HepG2 (cell line): ENCODE results near the gene GNPDA2. TPM values are rescaled to one million over a fixed set of nuclear protein-coding genes. Genes with fewer than 3 reads are reported as not detected.

Experiments used
- AKNA ChIP-seq: sonication (generic); formaldehyde crosslinking; IDR thresholded peaks from 2 replicates; pipeline ENCODE4 v1.4.0; 2020; ENCODE audit warnings: missing genetic modification reagents, borderline replicate concordance
- BORCS8-MEF2B ChIP-seq: sonication (generic); formaldehyde crosslinking; IDR thresholded peaks from 2 replicates; pipeline ENCODE4 v1.8.0; 2022; ENCODE audit warnings: mild to moderate bottlenecking, missing genetic modification reagents
- FOSL2 ChIP-seq: sonication (generic); formaldehyde crosslinking; IDR thresholded peaks from 2 replicates; pipeline ENCODE4 v1.4.0; 2020; ENCODE audit warnings: missing genetic modification reagents
- KAT7 ChIP-seq: IDR thresholded peaks from 2 replicates; pipeline ENCODE4 v1.6.1; 2018; ENCODE audit warnings: borderline replicate concordance, missing compliant biosample characterization
- KAT8 ChIP-seq: IDR thresholded peaks from 2 replicates; pipeline ENCODE4 v1.6.1; 2016; ENCODE audit warnings: missing genetic modification reagents, missing compliant biosample characterization
- NFIB ChIP-seq: sonication (generic); formaldehyde crosslinking; IDR thresholded peaks from 2 replicates; pipeline ENCODE4 v1.9.0; 2021; ENCODE audit warnings: missing genetic modification reagents, mild to moderate bottlenecking, borderline replicate concordance
- POGZ ChIP-seq: sonication (generic); formaldehyde crosslinking; IDR thresholded peaks from 2 replicates; pipeline ENCODE4 v1.4.0; 2020; ENCODE audit warnings: mild to moderate bottlenecking, missing genetic modification reagents
- TBX3 ChIP-seq: fragments of 450-650 bp; IDR thresholded peaks from 2 replicates; pipeline ENCODE4 v1.6.1; 2017; ENCODE audit warnings: antibody characterized with exemption, mild to moderate bottlenecking, inconsistent platforms, borderline replicate concordance
- ZMYM4 ChIP-seq: sonication (generic); formaldehyde crosslinking; IDR thresholded peaks from 2 replicates; pipeline ENCODE4 v1.8.1; 2023; ENCODE audit warnings: mild to moderate bottlenecking, missing genetic modification reagents
- ZNF12 ChIP-seq: sonication (generic); formaldehyde crosslinking; IDR thresholded peaks from 2 replicates; pipeline ENCODE4 v1.5.0; 2020; ENCODE audit warnings: missing genetic modification reagents
- ZNF18 ChIP-seq: sonication (generic); formaldehyde crosslinking; IDR thresholded peaks from 2 replicates; pipeline ENCODE4 v1.8.0; 2022; ENCODE audit warnings: mild to moderate bottlenecking, missing genetic modification reagents; ENCODE audit not compliant: insufficient replicate concordance
- ZNF446 ChIP-seq: sonication (generic); formaldehyde crosslinking; IDR thresholded peaks from 2 replicates; pipeline ENCODE4 v1.5.0; 2020; ENCODE audit warnings: mild to moderate bottlenecking, missing genetic modification reagents
- polyA plus RNA-seq, 8 experiments: library from polyadenylated mRNA; depleted of rRNA in 3 of 8; stranded (reverse) in 7 of 8; unstranded in 1 of 8; fragments of >200 nt; fragmentation: Illumina TruSeq in 4 of 8; extraction: Trizol in 4 of 8; gene quantifications; 2 replicates each; pipeline versions ENCODE4 v1.2.1 to v1.2.3, GENCODE V29; 2011 to 2016; ENCODE audit warnings: low read depth in 4 of 8, missing spikeins in 1 of 8, mixed read lengths in 1 of 8; ENCODE audit not compliant: insufficient read depth in 1 of 8
- total RNA-seq, 5 experiments: library from RNA; depleted of rRNA; stranded (reverse); fragments of >200 nt; fragmentation: Illumina TruSeq; extraction: Trizol; gene quantifications; 2 replicates each; pipeline ENCODE4 v1.2.3, GENCODE V29; 2016; ENCODE audit warnings: low read depth in 1 of 5
- TF ChIP-seq, protein P1 (sequence below): sonication (generic); formaldehyde crosslinking; IDR thresholded peaks from 2 replicates; pipeline ENCODE4 v1.8.1; 2023; ENCODE audit warnings: mild to moderate bottlenecking, missing genetic modification reagents
- TF ChIP-seq, protein P2 (sequence below), 2 experiments: IDR thresholded peaks; 2 replicates each; pipeline ENCODE4 v1.6.1; 2011 to 2012; ENCODE audit warnings: low read length in 2 of 2, borderline replicate concordance in 1 of 2, low read depth in 1 of 2, mild to moderate bottlenecking in 1 of 2, moderate library complexity in 1 of 2

GNPDA2 gene
- total and polyA plus RNA-seq, 2 of the 13 experiments (the other 11 are each of a cell fraction or from before 2014, with no cell fraction given) = 5.4 to 9.0 TPM

DNA sequence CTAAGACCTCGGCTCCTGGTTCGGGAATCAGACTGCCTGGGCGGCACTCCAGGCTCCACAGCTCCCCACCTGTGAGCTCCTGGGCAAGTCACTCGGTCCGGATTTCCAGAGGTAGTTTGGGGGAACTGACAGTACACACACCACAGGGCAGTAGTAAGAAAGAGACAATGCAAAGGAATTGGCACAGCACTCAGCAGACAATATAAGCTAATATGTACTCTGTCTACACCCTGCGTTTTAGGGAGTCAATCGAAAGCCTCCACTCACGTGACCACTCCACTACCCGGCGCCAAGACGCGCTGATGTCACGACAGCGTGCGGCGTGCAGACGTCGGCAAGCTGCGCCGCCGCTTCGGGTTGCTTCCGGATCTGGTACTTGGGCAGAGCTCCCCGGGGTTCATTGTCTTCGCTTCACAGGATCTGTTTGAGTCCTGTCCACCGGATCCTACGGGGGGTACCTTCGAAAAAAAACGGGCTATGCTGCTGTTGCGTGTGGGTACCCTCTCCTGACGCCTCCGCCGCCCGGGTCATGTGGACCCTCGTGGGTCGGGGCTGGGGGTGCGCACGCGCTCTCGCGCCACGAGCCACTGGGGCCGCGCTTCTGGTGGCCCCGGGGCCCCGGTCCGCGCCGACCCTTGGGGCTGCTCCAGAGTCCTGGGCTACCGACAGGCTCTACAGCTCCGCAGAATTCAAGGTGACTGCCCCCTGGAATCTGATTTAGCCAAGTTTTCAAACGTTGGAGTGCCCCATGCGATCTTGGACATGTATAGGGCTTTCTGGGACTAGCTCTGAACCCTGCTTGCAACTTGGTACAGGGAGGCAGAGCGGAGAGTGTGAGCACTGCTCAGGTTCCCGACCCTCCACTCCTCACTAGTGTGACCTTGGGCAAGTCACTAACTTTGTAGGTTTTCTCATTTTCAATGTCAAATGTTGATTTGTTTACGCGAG is 48.0 kb downstream of the GNPDA2 start, which contains the start of gene GUF1 (continued):
- TF ChIP-seq, protein P1, sequence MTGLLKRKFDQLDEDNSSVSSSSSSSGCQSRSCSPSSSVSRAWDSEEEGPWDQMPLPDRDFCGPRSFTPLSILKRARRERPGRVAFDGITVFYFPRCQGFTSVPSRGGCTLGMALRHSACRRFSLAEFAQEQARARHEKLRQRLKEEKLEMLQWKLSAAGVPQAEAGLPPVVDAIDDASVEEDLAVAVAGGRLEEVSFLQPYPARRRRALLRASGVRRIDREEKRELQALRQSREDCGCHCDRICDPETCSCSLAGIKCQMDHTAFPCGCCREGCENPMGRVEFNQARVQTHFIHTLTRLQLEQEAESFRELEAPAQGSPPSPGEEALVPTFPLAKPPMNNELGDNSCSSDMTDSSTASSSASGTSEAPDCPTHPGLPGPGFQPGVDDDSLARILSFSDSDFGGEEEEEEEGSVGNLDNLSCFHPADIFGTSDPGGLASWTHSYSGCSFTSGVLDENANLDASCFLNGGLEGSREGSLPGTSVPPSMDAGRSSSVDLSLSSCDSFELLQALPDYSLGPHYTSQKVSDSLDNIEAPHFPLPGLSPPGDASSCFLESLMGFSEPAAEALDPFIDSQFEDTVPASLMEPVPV = peak; percentile 65
- no peak for TF ChIP-seq NFIB (CRISPR knock-in tag)
- no peak for TF ChIP-seq TBX3
- peak; percentile 67 for TF ChIP-seq ZNF18
- TF ChIP-seq ZMYM4 (CRISPR knock-in tag) = peak; percentile 93
- TF ChIP-seq FOSL2 (CRISPR knock-in tag) = peak; percentile 44
- peak; percentile 71; the same call in 1 of the 2 replicates for TF ChIP-seq KAT7 (CRISPR knock-in tag)
- no peak for TF ChIP-seq ZNF446 (CRISPR knock-in tag)
- no peak for TF ChIP-seq AKNA (CRISPR knock-in tag)
- peak; percentile 98 for TF ChIP-seq KAT8 (CRISPR knock-in tag)
- TF ChIP-seq, protein P2, sequence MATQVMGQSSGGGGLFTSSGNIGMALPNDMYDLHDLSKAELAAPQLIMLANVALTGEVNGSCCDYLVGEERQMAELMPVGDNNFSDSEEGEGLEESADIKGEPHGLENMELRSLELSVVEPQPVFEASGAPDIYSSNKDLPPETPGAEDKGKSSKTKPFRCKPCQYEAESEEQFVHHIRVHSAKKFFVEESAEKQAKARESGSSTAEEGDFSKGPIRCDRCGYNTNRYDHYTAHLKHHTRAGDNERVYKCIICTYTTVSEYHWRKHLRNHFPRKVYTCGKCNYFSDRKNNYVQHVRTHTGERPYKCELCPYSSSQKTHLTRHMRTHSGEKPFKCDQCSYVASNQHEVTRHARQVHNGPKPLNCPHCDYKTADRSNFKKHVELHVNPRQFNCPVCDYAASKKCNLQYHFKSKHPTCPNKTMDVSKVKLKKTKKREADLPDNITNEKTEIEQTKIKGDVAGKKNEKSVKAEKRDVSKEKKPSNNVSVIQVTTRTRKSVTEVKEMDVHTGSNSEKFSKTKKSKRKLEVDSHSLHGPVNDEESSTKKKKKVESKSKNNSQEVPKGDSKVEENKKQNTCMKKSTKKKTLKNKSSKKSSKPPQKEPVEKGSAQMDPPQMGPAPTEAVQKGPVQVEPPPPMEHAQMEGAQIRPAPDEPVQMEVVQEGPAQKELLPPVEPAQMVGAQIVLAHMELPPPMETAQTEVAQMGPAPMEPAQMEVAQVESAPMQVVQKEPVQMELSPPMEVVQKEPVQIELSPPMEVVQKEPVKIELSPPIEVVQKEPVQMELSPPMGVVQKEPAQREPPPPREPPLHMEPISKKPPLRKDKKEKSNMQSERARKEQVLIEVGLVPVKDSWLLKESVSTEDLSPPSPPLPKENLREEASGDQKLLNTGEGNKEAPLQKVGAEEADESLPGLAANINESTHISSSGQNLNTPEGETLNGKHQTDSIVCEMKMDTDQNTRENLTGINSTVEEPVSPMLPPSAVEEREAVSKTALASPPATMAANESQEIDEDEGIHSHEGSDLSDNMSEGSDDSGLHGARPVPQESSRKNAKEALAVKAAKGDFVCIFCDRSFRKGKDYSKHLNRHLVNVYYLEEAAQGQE (IDR thresholded peaks at IDR 0.05; ENCODE audit: borderline replicate concordance in 1 of 2, low read depth in 1 of 2, low read length in 2 of 2) = peak in 1 of 2 experiments; percentile 40; a peak in 1 of 4 replicates
- TF ChIP-seq POGZ (CRISPR knock-in tag) = peak; percentile 81
- TF ChIP-seq BORCS8-MEF2B (CRISPR knock-in tag) = peak; percentile 51; the same call in 1 of the 2 replicates
- 0 out of 2 replicates have a peak, but pooled peaks have one; percentile 22 for TF ChIP-seq ZNF12 (CRISPR knock-in tag)
